Activated CD4-positive, alpha-beta T cell treated with anti-CD3 and anti-CD28 coated beads, Interleukin-2, amount 50 U/mL, for 4 hours (primary cell): ENCODE results near the gene CASR.

ENCODE experiments used
- DNase-seq, 2 experiments: peaks; one replicate each; pipeline ENCODE4 v3.0.0-alpha.2; 2020

CASR gene

GRCh38 chr3:122307094-122307687 lies 123.7 kb downstream of the CASR start:
- no peak for DNase-seq

GRCh38 chr3:122307976-122308375 lies 124.5 kb downstream of the CASR start:
- no peak for DNase-seq

- no peak for DNase-seq
These were observed 126.9 kb downstream of the CASR start for GRCh38 chr3:122310361-122310760.

- no peak for DNase-seq
These were observed 129.4 kb downstream of the CASR start for GRCh38 chr3:122312826-122313225.

GRCh38 chr3:122313281-122313680 lies 129.8 kb downstream of the CASR start:
- no peak for DNase-seq

- no peak for DNase-seq
These were observed 130.9 kb downstream of the CASR start for GRCh38 chr3:122314228-122314876.

GRCh38 chr3:122315619-122316018 lies 132.2 kb downstream of the CASR start:
- no peak for DNase-seq

- no peak for DNase-seq
These were observed 132.9 kb downstream of the CASR start for GRCh38 chr3:122316368-122316767.

- no peak for DNase-seq
These were observed 135.2 kb downstream of the CASR start for GRCh38 chr3:122318620-122319019.

- DNase-seq, result no peak
These were observed 138.9 kb downstream of the CASR start for GRCh38 chr3:122322095-122323075.

GRCh38 chr3:122324871-122325323 lies 141.4 kb downstream of the CASR start, which contains the start of gene CSTA:
TSS of gene CSTA (plus strand) at chr3:122325248. CDS start at chr3:122325293, 45 bp downstream.
- no peak for DNase-seq

- DNase-seq, result no peak
These were observed 142.3 kb downstream of the CASR start for GRCh38 chr3:122325769-122326168.

- no peak for DNase-seq
These were observed 148.4 kb downstream of the CASR start for GRCh38 chr3:122331886-122332285.

GRCh38 chr3:122332551-122332950 lies 149.1 kb downstream of the CASR start:
- no peak for DNase-seq
